GM12878 (cell line): ENCODE results near the gene ANKRD44. TPM values are rescaled to one million over a fixed set of nuclear protein-coding genes. Genes with fewer than 3 reads are reported as not detected.

Source experiments
- ATF2 ChIP-seq: IDR thresholded peaks from 2 replicates; pipeline ENCODE4 v1.6.1; 2012; ENCODE audit warnings: low read length, inconsistent platforms
- BRCA1 ChIP-seq: IDR thresholded peaks from 2 replicates; pipeline ENCODE4 v1.6.1; 2011; ENCODE audit warnings: low read depth, low read length, improper control_type of control experiment
- CEBPB ChIP-seq, 2 experiments: fragments of 150-350 bp in 1 of 2; IDR thresholded peaks; 2 replicates each; pipeline ENCODE4 v1.6.1; 2012 to 2014; ENCODE audit warnings: low read depth in 2 of 2, low read length in 2 of 2, borderline replicate concordance in 1 of 2, inconsistent platforms in 1 of 2
- CHD1 ChIP-seq: IDR thresholded peaks from 2 replicates; pipeline ENCODE4 v1.6.1; 2012; ENCODE audit warnings: low read depth, low read length, improper control_type of control experiment
- CREM ChIP-seq: IDR thresholded peaks from 2 replicates; pipeline ENCODE4 v1.6.1; 2014; ENCODE audit warnings: antibody characterized with exemption, low read depth
- EED ChIP-seq: sonication (generic); IDR thresholded peaks from 2 replicates; pipeline ENCODE4 v1.6.1; 2016; ENCODE audit warnings: antibody characterized with exemption, low read depth
- EGR1 ChIP-seq, 2 experiments: IDR thresholded peaks; 1 replicate in 1 of 2; 2 replicates in 1 of 2; pipeline ENCODE4 v1.6.1; 2011 to 2012; ENCODE audit warnings: low read depth in 2 of 2, low read length in 2 of 2, borderline replicate concordance in 1 of 2, mild to moderate bottlenecking in 1 of 2, moderate library complexity in 1 of 2
- ETV6 ChIP-seq, 2 experiments: fragments of 450-650 bp in 1 of 2; IDR thresholded peaks in 1 of 2; conservative IDR thresholded peaks in 1 of 2; 2 replicates each; pipeline ENCODE4 v1.6.1; 2014; ENCODE audit warnings: antibody characterized with exemption in 1 of 2, borderline replicate concordance in 1 of 2, low read depth in 1 of 2, mild to moderate bottlenecking in 1 of 2, moderate library complexity in 1 of 2
- GABPA ChIP-seq: IDR thresholded peaks from 2 replicates; pipeline ENCODE4 v1.6.1; 2014; ENCODE audit warnings: antibody characterized with exemption, low read depth, mild to moderate bottlenecking, inconsistent platforms
- GATAD2B ChIP-seq: fragments of 450-650 bp; conservative IDR thresholded peaks from 2 replicates; pipeline ENCODE4 v1.6.1; 2017; ENCODE audit warnings: low read depth, mild to moderate bottlenecking, moderate library complexity
- JUNB ChIP-seq: IDR thresholded peaks from 2 replicates; pipeline ENCODE4 v1.6.1; 2016; ENCODE audit warnings: antibody characterized with exemption, mild to moderate bottlenecking
- MTA3 ChIP-seq: IDR thresholded peaks from 2 replicates; pipeline ENCODE4 v1.6.1; 2012; ENCODE audit warnings: low read length, inconsistent platforms, borderline replicate concordance
- NFYB ChIP-seq: IDR thresholded peaks from 2 replicates; pipeline ENCODE4 v1.6.1; 2011; ENCODE audit warnings: low read depth, mild to moderate bottlenecking, low read length, improper control_type of control experiment, moderate library complexity; ENCODE audit not compliant: insufficient read depth
- PML ChIP-seq: IDR thresholded peaks from 2 replicates; pipeline ENCODE4 v1.6.1; 2012; ENCODE audit warnings: low read length, inconsistent platforms
- POU2F2 ChIP-seq: IDR thresholded peaks from 3 replicates; pipeline ENCODE4 v1.6.1; 2011; ENCODE audit warnings: low read depth, mild to moderate bottlenecking, low read length, borderline replicate concordance
- RAD51 ChIP-seq: fragments of 450-650 bp; IDR thresholded peaks from 2 replicates; pipeline ENCODE4 v1.6.1; 2016; ENCODE audit warnings: moderate library complexity, mild to moderate bottlenecking, inconsistent platforms
- SIN3A ChIP-seq: IDR thresholded peaks from 2 replicates; pipeline ENCODE4 v1.6.1; 2012; ENCODE audit warnings: low read depth, low read length, improper control_type of control experiment
- SPI1 ChIP-seq: IDR thresholded peaks from 2 replicates; pipeline ENCODE4 v1.6.1; 2011; ENCODE audit warnings: low read depth, mild to moderate bottlenecking, low read length, moderate library complexity, borderline replicate concordance; ENCODE audit not compliant: insufficient read depth
- SREBF1 ChIP-seq: IDR thresholded peaks from 2 replicates; pipeline ENCODE4 v1.6.1; 2012; ENCODE audit warnings: mild to moderate bottlenecking, low read length
- SRF ChIP-seq, 2 experiments: IDR thresholded peaks; 2 replicates each; pipeline ENCODE4 v1.6.1; 2011; ENCODE audit warnings: low read depth in 2 of 2, low read length in 2 of 2, mild to moderate bottlenecking in 1 of 2, moderate library complexity in 1 of 2
- TCF7 ChIP-seq: IDR thresholded peaks from 2 replicates; pipeline ENCODE4 v1.6.1; 2014; ENCODE audit warnings: antibody characterized with exemption, borderline replicate concordance
- polyA plus RNA-seq, 11 experiments: library from polyadenylated mRNA; depleted of rRNA in 4 of 11; unstranded in 6 of 11; stranded (reverse) in 5 of 11; fragments of >200 nt; fragmentation: Nextera tagmentation in 4 of 11; fragmentation: Illumina TruSeq in 1 of 11; extraction: Ambion mirVana in 4 of 11; extraction: Trizol in 1 of 11; gene quantifications; 1 replicate in 1 of 11; 2 replicates in 10 of 11; pipeline versions ENCODE4 v1.2.1 to v1.2.3, GENCODE V29; 2011 to 2016; ENCODE audit warnings: inconsistent platforms in 2 of 11, missing spikeins in 2 of 11, low read depth in 1 of 11
- total RNA-seq, 4 experiments: library from RNA; depleted of rRNA in 3 of 4; stranded (reverse); fragments of >200 nt in 3 of 4; fragmentation: Illumina TruSeq in 1 of 4; extraction: Trizol in 1 of 4; gene quantifications; 2 replicates each; pipeline versions ENCODE4 v1.2.1 to v1.2.3, GENCODE V29; 2013 to 2021

Gene ANKRD44
- total and polyA plus RNA-seq, 10 of the 15 experiments (the other 5 are each of a cell fraction or from before 2014, with no cell fraction given): 19.1 to 99.1 (median 59.6) TPM

DNA sequence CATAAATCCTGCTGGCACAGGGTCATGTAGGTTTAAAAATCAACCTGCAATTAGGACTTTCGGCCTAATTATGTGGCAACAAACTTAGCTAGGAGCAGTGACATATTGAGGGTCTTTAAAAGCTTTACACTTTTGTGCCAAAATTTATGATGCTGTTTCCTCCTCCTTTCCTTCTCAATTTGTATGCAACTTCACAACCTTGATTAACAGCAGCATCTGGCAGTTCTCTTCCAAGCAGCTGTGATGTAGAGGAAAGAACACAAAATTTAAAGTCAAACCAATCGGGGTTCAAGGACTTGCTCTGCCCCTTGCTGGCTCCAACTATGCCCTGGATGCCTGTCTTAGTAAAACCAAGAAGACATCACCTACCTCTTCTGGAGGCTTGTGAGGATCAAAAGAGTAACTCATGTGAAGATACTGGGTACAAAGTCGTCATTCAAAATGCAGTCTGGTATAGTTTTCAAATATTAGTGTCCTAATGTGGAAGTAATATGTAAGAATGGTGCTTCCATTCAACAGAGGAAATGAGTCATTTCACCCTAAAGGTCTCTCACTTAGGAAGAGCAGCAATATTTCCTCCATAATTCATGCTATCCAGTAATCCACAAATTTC, 94.7 kb downstream of the ANKRD44 start (continued):
- TF ChIP-seq BRCA1 (no peak), POU2F2 (no peak), MTA3 (peak; percentile 60; the same call in 1 of the 2 replicates), ATF2 (peak; percentile 37), TCF7 (peak; percentile 95), EGR1 (IDR thresholded peaks at IDR 0.05; ENCODE audit: borderline replicate concordance in 1 of 2, low read depth in 2 of 2, low read length in 2 of 2) (peak in 1 of 2 experiments; percentile 18; a peak in 1 of 3 replicates), CHD1 (no peak), RAD51 (no peak), SPI1 (no peak), SRF (IDR thresholded peaks at IDR 0.05; ENCODE audit: low read depth in 2 of 2, low read length in 2 of 2) (peak in 1 of 2 experiments; percentile 59; a peak in 1 of 4 replicates), PML (no peak), SIN3A (peak; percentile 7; the same call in 1 of the 2 replicates), GABPA (no peak), ETV6 (conservative IDR thresholded peaks at IDR 0.05 in 1 of 2, IDR thresholded peaks at IDR 0.05 in 1 of 2; ENCODE audit: borderline replicate concordance in 1 of 2, low read depth in 1 of 2) (peak in 1 of 2 experiments; percentile 96; a peak in 2 of 4 replicates), NFYB (no peak), GATAD2B (no peak), CEBPB (IDR thresholded peaks at IDR 0.05; ENCODE audit: borderline replicate concordance in 1 of 2, low read depth in 2 of 2, low read length in 2 of 2) (no peak; a peak in 1 of 4 replicates), SREBF1 (no peak), EED (no peak; the same call in 1 of the 2 replicates), JUNB (peak; percentile 83), CREM (peak; percentile 27; the same call in 1 of the 2 replicates)
- TF ChIP-seq, all 136 proteins: peak for 13
